Esophagus (tissue), 2 donors: ENCODE measurements around the gene CD247. TPM values are rescaled to one million over a fixed set of nuclear protein-coding genes. Genes with fewer than 3 reads are reported as not detected.

ENCODE experiments used
- H3K27ac ChIP-seq, 2 donors: one replicate each; pipeline ENCODE4 v1.5.1; 2013; ENCODE audit warnings: low read depth in 2 of 2, mild to moderate bottlenecking in 2 of 2, inconsistent platforms in 1 of 2, low read length in 1 of 2, moderate library complexity in 1 of 2
- H3K27me3 ChIP-seq, 2 donors: one replicate each; pipeline ENCODE4 v1.6.1; 2013; ENCODE audit warnings: low read length in 2 of 2, control low read depth in 1 of 2, mild to moderate bottlenecking in 1 of 2; ENCODE audit not compliant: insufficient read depth in 2 of 2, control insufficient read depth in 1 of 2
- H3K36me3 ChIP-seq, 2 donors: one replicate each; pipeline ENCODE4 v1.6.1; 2013; ENCODE audit warnings: low read length in 1 of 2; ENCODE audit not compliant: control insufficient read depth in 2 of 2, insufficient read depth in 2 of 2
- H3K4me1 ChIP-seq, 2 donors: one replicate each; pipeline ENCODE4 v1.6.1; 2013; ENCODE audit warnings: low read length in 1 of 2; ENCODE audit not compliant: control insufficient read depth in 2 of 2, insufficient read depth in 2 of 2
- H3K4me3 ChIP-seq, 2 donors: one replicate each; pipeline ENCODE4 v1.5.1; 2013; ENCODE audit warnings: low read length in 2 of 2, mild to moderate bottlenecking in 2 of 2, low read depth in 1 of 2, moderate library complexity in 1 of 2
- H3K9me3 ChIP-seq, 2 donors: one replicate each; pipeline ENCODE4 v1.6.1; 2013; ENCODE audit warnings: mild to moderate bottlenecking in 2 of 2, low read depth in 1 of 2, low read length in 1 of 2, moderate library complexity in 1 of 2; ENCODE audit not compliant: control insufficient read depth in 2 of 2, insufficient read depth in 1 of 2
- WGBS, 2 donors: extraction: QIAGEN DNeasy Blood & Tissue Kit; methylation state at CpG; one replicate each; pipeline ENCODE4 v1.1.7; 2013; 5-methylcytosine and 5-hydroxymethylcytosine counted together
- polyA plus RNA-seq, 2 donors: library from polyadenylated mRNA; stranded (reverse); fragments of 200-250 nt; gene quantifications; one replicate each; pipeline ENCODE4 v1.2.3, GENCODE V29; 2013
- donor health status: healthy with polysubstance abuse.
- donor health status: Bipolar disorder and iron deficiency.

Gene CD247
- polyA plus RNA-seq, 2 donors = 1.3 to 1.6 TPM

GRCh38 chr1:167400359-167400953, 117.9 kb downstream of the CD247 start:
- Histone ChIP-seq H3K9me3 (no peaks in the 10 kb centered on the region), H3K4me3 (no peak overlapping the region), H3K4me1 (no peaks in the 10 kb centered on the region), H3K27me3 (no peaks in the 10 kb centered on the region), H3K27ac (no peak overlapping the region), H3K36me3 (no peaks in the 10 kb centered on the region)
- 82 to 83% methylated on average over 2 of the region's 2 CpGs for WGBS, 2 donors

- H3K4me1 ChIP-seq = no peaks in the 10 kb centered on the region
- WGBS, 2 donors = 98% methylated on average over 7 of the region's 7 CpGs
- no peaks in the 10 kb centered on the region for H3K9me3 ChIP-seq
- no peak overlapping the region for H3K27ac ChIP-seq
- no peak overlapping the region for H3K4me3 ChIP-seq
- H3K36me3 ChIP-seq = peaks cover 0 to 3% of the 10 kb centered on the region in 2 donors
- no peaks in the 10 kb centered on the region for H3K27me3 ChIP-seq
Observed at GRCh38 chr1:167392200-167392696, 126.1 kb downstream of the CD247 start.

- no peaks in the 10 kb centered on the region for H3K27me3 ChIP-seq
- H3K4me3 ChIP-seq = no peak overlapping the region
- peaks cover 3 to 4% of the 10 kb centered on the region in 2 donors for H3K36me3 ChIP-seq
- no peaks in the 10 kb centered on the region for H3K9me3 ChIP-seq
- 94 to 96% methylated on average over 1 of the region's 1 CpG for WGBS, 2 donors
- no peak overlapping the region for H3K27ac ChIP-seq
- H3K4me1 ChIP-seq = no peaks in the 10 kb centered on the region
Observed at GRCh38 chr1:167388976-167389375, 129.4 kb downstream of the CD247 start.

- H3K9me3 ChIP-seq = no peaks in the 10 kb centered on the region
- WGBS, 2 donors = 90 to 93% methylated on average over 7 of the region's 7 CpGs
- peaks cover 3 to 4% of the 10 kb centered on the region in 2 donors for H3K36me3 ChIP-seq
- no peak overlapping the region for H3K27ac ChIP-seq
- no peaks in the 10 kb centered on the region for H3K27me3 ChIP-seq
- H3K4me1 ChIP-seq = no peaks in the 10 kb centered on the region
- H3K4me3 ChIP-seq = no peak overlapping the region
Observed at GRCh38 chr1:167387251-167387910, 130.9 kb downstream of the CD247 start.

Other genes starting within 250 kb of the CD247 start
- 10 to 100 TPM; 41.9 to 72.7 TPM for gene CREG1, start 35.2 kb upstream of the CD247 start, polyA plus RNA-seq
- 1 to 10 TPM; 1.5 to 1.7 TPM for gene RCSD1, start 111.7 kb upstream of the CD247 start, polyA plus RNA-seq
- 10 to 100 TPM; 16.2 to 22.5 TPM for gene MPZL1, start 203.5 kb upstream of the CD247 start, polyA plus RNA-seq